T-helper 1 cell treated with Interleukin-12 subunit alpha and Interleukin-12 subunit beta and Interleukin-4 antibody, amounts not matched to agents 30 μg/mL and 1 μg/mL, for 36 hours (primary cell): Measurements from ENCODE around the gene LDLRAD4.

ENCODE experiments used
- H3K27ac Mint-ChIP-seq: one replicate; pipeline ENCODE4 v1.8.0; 2021; ENCODE audit warnings: mild to moderate bottlenecking, mixed read lengths
- H3K27me3 Mint-ChIP-seq: one replicate; pipeline ENCODE4 v1.8.0; 2021; ENCODE audit warnings: low read depth, mixed read lengths
- H3K36me3 Mint-ChIP-seq: one replicate; pipeline ENCODE4 v1.8.0; 2021; ENCODE audit warnings: low read depth, mixed read lengths
- H3K4me1 Mint-ChIP-seq: one replicate; pipeline ENCODE4 v1.8.0; 2021; ENCODE audit warnings: low read depth, mixed read lengths
- H3K4me3 Mint-ChIP-seq: one replicate; pipeline ENCODE4 v1.8.0; 2021; ENCODE audit warnings: mild to moderate bottlenecking, moderate library complexity, mixed read lengths
- H3K9me3 Mint-ChIP-seq: one replicate; pipeline ENCODE4 v1.8.0; 2021; ENCODE audit warnings: mixed read lengths

Gene LDLRAD4

GRCh38 chr18:13241083-13241892 lies 22.7 kb downstream of the LDLRAD4 start:
- H3K9me3 Mint-ChIP-seq: no peaks in the 10 kb centered on the region
- H3K27me3 Mint-ChIP-seq: no peaks in the 10 kb centered on the region
- no peaks in the 10 kb centered on the region for H3K4me1 Mint-ChIP-seq
- H3K36me3 Mint-ChIP-seq: no peaks in the 10 kb centered on the region
- no peak overlapping the region for H3K27ac Mint-ChIP-seq
- no peak overlapping the region for H3K4me3 Mint-ChIP-seq

- H3K27ac Mint-ChIP-seq: no peak overlapping the region
- H3K9me3 Mint-ChIP-seq: no peaks in the 10 kb centered on the region
- H3K4me3 Mint-ChIP-seq: no peak overlapping the region
- H3K4me1 Mint-ChIP-seq: no peaks in the 10 kb centered on the region
- no peaks in the 10 kb centered on the region for H3K36me3 Mint-ChIP-seq
- H3K27me3 Mint-ChIP-seq: no peaks in the 10 kb centered on the region
Observed at GRCh38 chr18:13241893-13242175, 23.3 kb downstream of the LDLRAD4 start.

GRCh38 chr18:13242797-13243196 lies 24.2 kb downstream of the LDLRAD4 start:
- H3K27ac Mint-ChIP-seq: no peak overlapping the region
- H3K9me3 Mint-ChIP-seq: no peaks in the 10 kb centered on the region
- no peaks in the 10 kb centered on the region for H3K36me3 Mint-ChIP-seq
- H3K4me1 Mint-ChIP-seq: no peaks in the 10 kb centered on the region
- H3K27me3 Mint-ChIP-seq: no peaks in the 10 kb centered on the region
- H3K4me3 Mint-ChIP-seq: no peak overlapping the region

- Mint-ChIP-seq H3K9me3 (no peaks in the 10 kb centered on the region), H3K27ac (no peak overlapping the region), H3K36me3 (no peaks in the 10 kb centered on the region), H3K4me3 (no peak overlapping the region), H3K27me3 (no peaks in the 10 kb centered on the region), H3K4me1 (no peaks in the 10 kb centered on the region)
Observed at GRCh38 chr18:13243363-13243762, 24.8 kb downstream of the LDLRAD4 start.

GRCh38 chr18:13244135-13244534 lies 25.6 kb downstream of the LDLRAD4 start:
- H3K36me3 Mint-ChIP-seq: no peaks in the 10 kb centered on the region
- no peak overlapping the region for H3K27ac Mint-ChIP-seq
- no peaks in the 10 kb centered on the region for H3K9me3 Mint-ChIP-seq
- no peaks in the 10 kb centered on the region for H3K4me1 Mint-ChIP-seq
- H3K27me3 Mint-ChIP-seq: no peaks in the 10 kb centered on the region
- H3K4me3 Mint-ChIP-seq: no peak overlapping the region

GRCh38 chr18:13245481-13246000 lies 27.0 kb downstream of the LDLRAD4 start:
- Mint-ChIP-seq H3K9me3 (no peaks in the 10 kb centered on the region), H3K36me3 (no peaks in the 10 kb centered on the region), H3K4me3 (no peak overlapping the region), H3K4me1 (no peaks in the 10 kb centered on the region), H3K27ac (no peak overlapping the region), H3K27me3 (no peaks in the 10 kb centered on the region)

GRCh38 chr18:13246121-13246520 lies 27.6 kb downstream of the LDLRAD4 start:
- Mint-ChIP-seq H3K27me3 (no peaks in the 10 kb centered on the region), H3K27ac (no peak overlapping the region), H3K36me3 (no peaks in the 10 kb centered on the region), H3K4me3 (no peak overlapping the region), H3K9me3 (no peaks in the 10 kb centered on the region), H3K4me1 (no peaks in the 10 kb centered on the region)

- Mint-ChIP-seq H3K27me3 (no peaks in the 10 kb centered on the region), H3K36me3 (no peaks in the 10 kb centered on the region), H3K27ac (no peak overlapping the region), H3K4me1 (no peaks in the 10 kb centered on the region), H3K9me3 (no peaks in the 10 kb centered on the region), H3K4me3 (no peak overlapping the region)
Observed at GRCh38 chr18:13246591-13246990, 28.0 kb downstream of the LDLRAD4 start.

- no peak overlapping the region for H3K27ac Mint-ChIP-seq
- H3K27me3 Mint-ChIP-seq: no peaks in the 10 kb centered on the region
- H3K9me3 Mint-ChIP-seq: no peaks in the 10 kb centered on the region
- no peaks in the 10 kb centered on the region for H3K36me3 Mint-ChIP-seq
- no peaks in the 10 kb centered on the region for H3K4me1 Mint-ChIP-seq
- H3K4me3 Mint-ChIP-seq: no peak overlapping the region
Observed at GRCh38 chr18:13247506-13247905, 28.9 kb downstream of the LDLRAD4 start.

GRCh38 chr18:13252686-13253410 lies 34.3 kb downstream of the LDLRAD4 start:
- H3K27me3 Mint-ChIP-seq: no peaks in the 10 kb centered on the region
- no peaks in the 10 kb centered on the region for H3K4me1 Mint-ChIP-seq
- H3K9me3 Mint-ChIP-seq: no peaks in the 10 kb centered on the region
- no peaks in the 10 kb centered on the region for H3K36me3 Mint-ChIP-seq
- no peak overlapping the region for H3K4me3 Mint-ChIP-seq
- H3K27ac Mint-ChIP-seq: no peak overlapping the region

GRCh38 chr18:13253786-13254688 lies 35.5 kb downstream of the LDLRAD4 start:
- H3K27ac Mint-ChIP-seq: no peak overlapping the region
- no peaks in the 10 kb centered on the region for H3K4me1 Mint-ChIP-seq
- H3K27me3 Mint-ChIP-seq: no peaks in the 10 kb centered on the region
- no peak overlapping the region for H3K4me3 Mint-ChIP-seq
- H3K9me3 Mint-ChIP-seq: no peaks in the 10 kb centered on the region
- H3K36me3 Mint-ChIP-seq: no peaks in the 10 kb centered on the region

- no peaks in the 10 kb centered on the region for H3K36me3 Mint-ChIP-seq
- no peak overlapping the region for H3K4me3 Mint-ChIP-seq
- H3K9me3 Mint-ChIP-seq: no peaks in the 10 kb centered on the region
- H3K27ac Mint-ChIP-seq: no peak overlapping the region
- H3K27me3 Mint-ChIP-seq: peaks cover 3% of the 10 kb centered on the region
- peaks cover under 1% of the 10 kb centered on the region for H3K4me1 Mint-ChIP-seq
Observed at GRCh38 chr18:13254971-13255927, 36.7 kb downstream of the LDLRAD4 start.

GRCh38 chr18:13256444-13257305 lies 38.1 kb downstream of the LDLRAD4 start:
- no peaks in the 10 kb centered on the region for H3K36me3 Mint-ChIP-seq
- H3K4me3 Mint-ChIP-seq: no peak overlapping the region
- H3K27me3 Mint-ChIP-seq: peaks cover 7% of the 10 kb centered on the region
- H3K9me3 Mint-ChIP-seq: no peaks in the 10 kb centered on the region
- H3K4me1 Mint-ChIP-seq: peaks cover 14% of the 10 kb centered on the region
- no peak overlapping the region for H3K27ac Mint-ChIP-seq
